ENCODE data around the gene SH2D2A. TPM values are rescaled to one million over a fixed set of nuclear protein-coding genes. Genes with fewer than 3 reads are reported as not detected.

Gene SH2D2A
- total and polyA plus RNA-seq, 2 donors (not counting 3 experiments of a cell fraction or from before 2014, with no cell fraction given) = 0.92 to 1.1 TPM

GRCh38 chr1:156862997-156863599 is 46.5 kb upstream of the SH2D2A start:
- no TSS peak for BruUV-seq (replicated peaks)
- Histone ChIP-seq H4K20me1 (replicated peaks; ENCODE audit: control insufficient read depth, extremely low read depth, insufficient read depth, low read length) (no peaks in the 10 kb centered on the region), H3K4me1 (ENCODE audit: control insufficient read depth, extremely low read depth, insufficient read depth, low read length) (peaks cover 17% of the 10 kb centered on the region), H3K4me3 (replicated peaks in 1 of 3; ENCODE audit: insufficient read depth in 1 of 3, low read depth in 1 of 3, low read length in 3 of 3) (no peak overlapping the region), H3K9me3 (replicated peaks; ENCODE audit: control insufficient read depth, insufficient read depth, low read length) (no peaks in the 10 kb centered on the region), H3K27ac (ENCODE audit: insufficient read depth, low read depth, low read length) (no peak overlapping the region), H3K79me2 (ENCODE audit: control insufficient read depth, insufficient read depth, low read length) (no peaks in the 10 kb centered on the region), H3K4me2 (ENCODE audit: insufficient read depth, low read length) (no peak overlapping the region), H3K27me3 (ENCODE audit: control insufficient read depth in 2 of 2, insufficient read depth in 2 of 2, low read length in 2 of 2) (peaks cover 27 to 29% of the 10 kb centered on the region in 2 experiments), H3K9me1 (replicated peaks; ENCODE audit: control insufficient read depth, extremely low read depth, insufficient read depth, low read length) (no peaks in the 10 kb centered on the region), H3K36me3 (ENCODE audit: control insufficient read depth in 2 of 2, extremely low read depth in 1 of 2, insufficient read depth in 2 of 2, low read length in 2 of 2) (no peaks in the 10 kb centered on the region), H3K9ac (replicated peaks; ENCODE audit: extremely low read depth, insufficient read depth, low read length) (no peak overlapping the region), H2AFZ (ENCODE audit: low read depth, low read length) (no peak overlapping the region)
- dilution Hi-C loops (cut with MboI; ENCODE audit: extremely low pct_ligation_motif_present, low sequenced_read_pairs) (no loop called here), intact Hi-C loops (cut with micrococcal nuclease) (no loop called here)
- ChIA-PET POLR2A (interaction anchor here (0.6 kb wide), 1 partner anchor 198 kb away, joined by 3 read pairs; no protein-coding TSS in a partner anchor), CTCF (interaction anchor here (1.3 to 10.5 kb wide), 4 partner anchors 25 to 173 kb away, joined by 3 to 336 read pairs (median 164); partner anchors contain the start of genes ISG20L2 and METTL25B)
- FAIRE-seq (no peak), DNase-seq (ENCODE audit: low read depth, low spot score) (no peak)
- no peak for TF ChIP-seq POLR2A (IDR thresholded peaks at IDR 0.05; ENCODE audit: low read depth, low read length)
- TF ChIP-seq POLR2AphosphoS5 (IDR thresholded peaks at IDR 0.05; ENCODE audit: insufficient read depth, low read depth, low read length) = no peak
- TF ChIP-seq GATA2 (IDR thresholded peaks at IDR 0.05; ENCODE audit: insufficient read depth, insufficient read length, low read depth, low read length) = no peak
- no peak for TF ChIP-seq CTCF (IDR thresholded peaks at IDR 0.05; ENCODE audit: extremely low read depth in 1 of 2, insufficient read depth in 1 of 2, low read depth in 1 of 2, low read length in 2 of 2)
- no peak for TF ChIP-seq MAX (IDR thresholded peaks at IDR 0.05; ENCODE audit: insufficient read depth, insufficient read length)
- TF ChIP-seq FOS (IDR thresholded peaks at IDR 0.05; ENCODE audit: borderline replicate concordance, insufficient read depth, low read length) = no peak
- no peak for TF ChIP-seq JUN (IDR thresholded peaks at IDR 0.05; ENCODE audit: borderline replicate concordance, insufficient read depth, insufficient read length, low read depth)
- TF ChIP-seq MYC (IDR thresholded peaks at IDR 0.05; ENCODE audit: low read depth, low read length) = no peak
- TF ChIP-seq EZH2 (IDR thresholded peaks at IDR 0.05; ENCODE audit: borderline replicate concordance, low read depth, low read length, severe bottlenecking) = no peak

Measured in endothelial cell of umbilical vein (primary cell).